Glutamatergic neuron (in vitro differentiated cells): ENCODE results near the gene DDX27. TPM values are rescaled to one million over a fixed set of nuclear protein-coding genes. Genes with fewer than 3 reads are reported as not detected.

Source experiments
- DNase-seq: peaks from one replicate; pipeline ENCODE4 v3.0.0; 2022
- H3K27ac Mint-ChIP-seq: one replicate; pipeline ENCODE4 v1.8.0; 2020; ENCODE audit warnings: mild to moderate bottlenecking, mixed read lengths, inconsistent platforms; ENCODE audit not compliant: unreplicated experiment
- H3K27me3 Mint-ChIP-seq: one replicate; pipeline ENCODE4 v1.8.0; 2020; ENCODE audit warnings: mild to moderate bottlenecking, moderate library complexity, mixed read lengths, inconsistent platforms; ENCODE audit not compliant: unreplicated experiment
- H3K36me3 Mint-ChIP-seq: one replicate; pipeline ENCODE4 v1.8.0; 2020; ENCODE audit warnings: mild to moderate bottlenecking, mixed read lengths, inconsistent platforms; ENCODE audit not compliant: unreplicated experiment
- H3K4me1 Mint-ChIP-seq: one replicate; pipeline ENCODE4 v1.8.0; 2020; ENCODE audit warnings: mild to moderate bottlenecking, low read depth, mixed read lengths, inconsistent platforms; ENCODE audit not compliant: unreplicated experiment
- H3K4me3 Mint-ChIP-seq: one replicate; pipeline ENCODE4 v1.8.0; 2020; ENCODE audit warnings: mild to moderate bottlenecking, mixed read lengths, inconsistent platforms; ENCODE audit not compliant: unreplicated experiment
- H3K9me3 Mint-ChIP-seq: one replicate; pipeline ENCODE4 v1.8.0; 2020; ENCODE audit warnings: mild to moderate bottlenecking, moderate library complexity, mixed read lengths, inconsistent platforms; ENCODE audit not compliant: unreplicated experiment
- total RNA-seq: library from RNA; stranded (reverse); fragmentation: NEBNext Ultra II Directional; extraction: Animal tissue kit (Norgen Biotek cat#: 25700); gene quantifications from one replicate; pipeline ENCODE4 v1.2.1, GENCODE V29; 2021; ENCODE audit not compliant: unreplicated experiment
- TF ChIP-seq, protein P1 (sequence below): fragments of 200-600 bp; sonication (generic); IDR thresholded peaks from one replicate; pipeline ENCODE4 v1.5.0; 2021; ENCODE audit not compliant: partially characterized antibody, unreplicated experiment

The DDX27 gene
- total RNA-seq, 1 donor from 2014 or later, result 31.4 TPM

GRCh38 chr20:49267327-49267726 is 48.1 kb downstream of the DDX27 start:
- H3K9me3 Mint-ChIP-seq, result no peaks in the 10 kb centered on the region
- TF ChIP-seq, protein P1, sequence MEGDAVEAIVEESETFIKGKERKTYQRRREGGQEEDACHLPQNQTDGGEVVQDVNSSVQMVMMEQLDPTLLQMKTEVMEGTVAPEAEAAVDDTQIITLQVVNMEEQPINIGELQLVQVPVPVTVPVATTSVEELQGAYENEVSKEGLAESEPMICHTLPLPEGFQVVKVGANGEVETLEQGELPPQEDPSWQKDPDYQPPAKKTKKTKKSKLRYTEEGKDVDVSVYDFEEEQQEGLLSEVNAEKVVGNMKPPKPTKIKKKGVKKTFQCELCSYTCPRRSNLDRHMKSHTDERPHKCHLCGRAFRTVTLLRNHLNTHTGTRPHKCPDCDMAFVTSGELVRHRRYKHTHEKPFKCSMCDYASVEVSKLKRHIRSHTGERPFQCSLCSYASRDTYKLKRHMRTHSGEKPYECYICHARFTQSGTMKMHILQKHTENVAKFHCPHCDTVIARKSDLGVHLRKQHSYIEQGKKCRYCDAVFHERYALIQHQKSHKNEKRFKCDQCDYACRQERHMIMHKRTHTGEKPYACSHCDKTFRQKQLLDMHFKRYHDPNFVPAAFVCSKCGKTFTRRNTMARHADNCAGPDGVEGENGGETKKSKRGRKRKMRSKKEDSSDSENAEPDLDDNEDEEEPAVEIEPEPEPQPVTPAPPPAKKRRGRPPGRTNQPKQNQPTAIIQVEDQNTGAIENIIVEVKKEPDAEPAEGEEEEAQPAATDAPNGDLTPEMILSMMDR, result no peak
- no peak overlapping the region for H3K27ac Mint-ChIP-seq
- H3K4me3 Mint-ChIP-seq, result peak overlapping the region; percentile 50
- H3K27me3 Mint-ChIP-seq, result peaks cover 2% of the 10 kb centered on the region
- H3K36me3 Mint-ChIP-seq, result peaks cover 17% of the 10 kb centered on the region
- no peaks in the 10 kb centered on the region for H3K4me1 Mint-ChIP-seq
- no peak for DNase-seq

GRCh38 chr20:49268600-49269365 is 49.6 kb downstream of the DDX27 start:
- H3K27ac Mint-ChIP-seq, result no peak overlapping the region
- DNase-seq, result no peak
- H3K4me3 Mint-ChIP-seq, result no peak overlapping the region
- peaks cover 2% of the 10 kb centered on the region for H3K27me3 Mint-ChIP-seq
- H3K36me3 Mint-ChIP-seq, result peaks cover 14% of the 10 kb centered on the region
- no peaks in the 10 kb centered on the region for H3K9me3 Mint-ChIP-seq
- no peaks in the 10 kb centered on the region for H3K4me1 Mint-ChIP-seq
- TF ChIP-seq, protein P1, result no peak

DNA sequence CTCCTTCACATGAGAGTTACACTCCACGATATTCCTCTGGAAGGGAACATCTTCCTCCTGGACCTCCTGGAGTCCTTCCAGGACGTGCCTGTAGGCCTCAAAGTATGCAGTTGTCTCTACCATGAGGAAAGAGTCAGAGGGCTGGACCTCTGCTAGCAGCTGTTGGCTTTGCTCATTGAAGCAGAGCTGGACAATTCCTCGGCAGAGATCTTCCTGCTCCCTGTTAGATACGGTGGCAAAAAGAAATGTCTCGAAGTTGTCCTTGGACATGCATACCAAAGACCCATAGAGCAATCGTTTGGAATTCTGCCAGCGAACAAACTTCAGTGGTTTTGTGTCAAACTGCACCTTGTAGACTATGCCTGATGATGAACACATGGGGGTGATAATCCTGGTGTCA is 51.0 kb downstream of the DDX27 start:
- H3K9me3 Mint-ChIP-seq, result no peaks in the 10 kb centered on the region
- no peak for DNase-seq
- TF ChIP-seq, protein P1, result no peak
- H3K4me3 Mint-ChIP-seq, result no peak overlapping the region
- H3K27ac Mint-ChIP-seq, result no peak overlapping the region
- no peaks in the 10 kb centered on the region for H3K27me3 Mint-ChIP-seq
- H3K4me1 Mint-ChIP-seq, result no peaks in the 10 kb centered on the region
- peaks cover 14% of the 10 kb centered on the region for H3K36me3 Mint-ChIP-seq

DNA sequence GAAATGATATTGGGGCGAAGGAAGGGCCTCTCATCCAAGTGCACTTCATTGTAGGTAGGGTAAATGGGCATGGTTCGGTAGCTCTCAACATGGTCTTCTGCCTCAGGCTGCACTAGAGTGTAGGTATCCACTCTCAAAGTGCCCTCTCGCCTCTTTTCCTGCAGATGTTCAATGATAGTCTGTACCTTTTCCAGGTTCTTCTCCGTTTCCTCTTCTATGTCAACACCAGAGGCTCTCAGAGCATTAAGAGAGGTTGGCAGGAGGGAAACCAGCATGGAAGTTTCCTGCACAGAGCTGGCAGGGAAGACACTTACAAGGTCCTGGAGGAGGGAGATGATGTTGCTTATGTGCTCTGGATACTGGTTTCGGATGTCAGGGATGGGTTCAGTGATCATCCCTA is 51.5 kb downstream of the DDX27 start:
- DNase-seq, result no peak
- TF ChIP-seq, protein P1, result no peak
- H3K4me1 Mint-ChIP-seq, result no peaks in the 10 kb centered on the region
- no peak overlapping the region for H3K4me3 Mint-ChIP-seq
- H3K27me3 Mint-ChIP-seq, result no peaks in the 10 kb centered on the region
- no peak overlapping the region for H3K27ac Mint-ChIP-seq
- peaks cover 14% of the 10 kb centered on the region for H3K36me3 Mint-ChIP-seq
- no peaks in the 10 kb centered on the region for H3K9me3 Mint-ChIP-seq

- TF ChIP-seq, protein P1, result no peak
- Mint-ChIP-seq H3K36me3 (peaks cover 14% of the 10 kb centered on the region), H3K4me3 (no peak overlapping the region), H3K4me1 (peaks cover 8% of the 10 kb centered on the region), H3K9me3 (peaks cover 4% of the 10 kb centered on the region), H3K27me3 (peaks cover 4% of the 10 kb centered on the region), H3K27ac (no peak overlapping the region)
- no peak for DNase-seq
Measured at GRCh38 chr20:49272654-49273053, 53.4 kb downstream of the DDX27 start.
